Calu3 (cell line): ENCODE measurements around the gene ABHD12. TPM values are rescaled to one million over a fixed set of nuclear protein-coding genes. Genes with fewer than 3 reads are reported as not detected.

Experiments used
- BruUV-seq: library from RNA; stranded (reverse); fragments of 400-500 nt; replicated peaks from 2 replicates; lab custom pipeline; 2021; lab: Mats Ljungman, UMichigan
- CTCF ChIA-PET: fragments of 300-600 bp; sonication (Branson Sonifier 250); formaldehyde crosslinking; loops from one replicate; lab custom pipeline; 2022; ENCODE audit warnings: antibody characterized with exemption; lab: Charles Lee
- DNase-seq: peaks from one replicate; pipeline ENCODE4 v3.0.0; 2022
- H3K27ac Mint-ChIP-seq: one replicate; pipeline ENCODE4 v1.8.0; 2022; ENCODE audit warnings: mixed read lengths; ENCODE audit not compliant: unreplicated experiment
- H3K27me3 Mint-ChIP-seq: one replicate; pipeline ENCODE4 v1.8.0; 2022; ENCODE audit warnings: mixed read lengths; ENCODE audit not compliant: unreplicated experiment
- H3K36me3 Mint-ChIP-seq: one replicate; pipeline ENCODE4 v1.8.0; 2022; ENCODE audit warnings: mild to moderate bottlenecking, moderate library complexity, mixed read lengths; ENCODE audit not compliant: insufficient read depth, unreplicated experiment
- H3K4me1 Mint-ChIP-seq: one replicate; pipeline ENCODE4 v1.8.0; 2022; ENCODE audit warnings: mild to moderate bottlenecking, low read depth, mixed read lengths; ENCODE audit not compliant: unreplicated experiment
- H3K4me3 Mint-ChIP-seq: one replicate; pipeline ENCODE4 v1.8.0; 2022; ENCODE audit warnings: mild to moderate bottlenecking, low read depth, moderate library complexity, mixed read lengths; ENCODE audit not compliant: unreplicated experiment
- H3K9me3 Mint-ChIP-seq: one replicate; pipeline ENCODE4 v1.8.0; 2022; ENCODE audit warnings: low read depth, mixed read lengths; ENCODE audit not compliant: unreplicated experiment
- CTCF ChIP-seq: fragments of 200-600 bp; IDR thresholded peaks from one replicate; pipeline ENCODE4 v1.8.0; 2022; ENCODE audit warnings: antibody characterized with exemption; ENCODE audit not compliant: unreplicated experiment
- intact Hi-C: fragments of 100-400 bp; cut with micrococcal nuclease; formaldehyde crosslinking; loops from one replicate; pipeline ENCODE4 v1.10.0; 2022; ENCODE audit not compliant: unreplicated experiment
- total RNA-seq: library from RNA; stranded (reverse); gene quantifications from 2 replicates; pipeline ENCODE4 v1.2.3, GENCODE V29; 2022

Gene ABHD12
- total RNA-seq, 1 experiment from 2014 or later: 21.3 TPM

- BruUV-seq: no TSS peak
- TF ChIP-seq CTCF: no peak
- CTCF ChIA-PET: no interaction called here
These were observed 46.0 kb downstream of the ABHD12 start for GRCh38 chr20:25344634-25345033.

GRCh38 chr20:25341716-25342680 lies 48.6 kb downstream of the ABHD12 start:
- no peaks in the 10 kb centered on the region for H3K4me1 Mint-ChIP-seq
- H3K27me3 Mint-ChIP-seq: no peaks in the 10 kb centered on the region
- no peak overlapping the region for H3K4me3 Mint-ChIP-seq
- no peak for TF ChIP-seq CTCF
- intact Hi-C loops: no loop called here
- H3K36me3 Mint-ChIP-seq: no peaks in the 10 kb centered on the region
- CTCF ChIA-PET: no interaction called here
- no peak overlapping the region for H3K27ac Mint-ChIP-seq
- no TSS peak for BruUV-seq
- H3K9me3 Mint-ChIP-seq: no peaks in the 10 kb centered on the region
- no peak for DNase-seq

More at GRCh38 chr20:25344634-25345033, 46.0 kb downstream of the ABHD12 start:
- H3K9me3 Mint-ChIP-seq: no peaks in the 10 kb centered on the region
- H3K4me3 Mint-ChIP-seq: no peak overlapping the region
- H3K36me3 Mint-ChIP-seq: no peaks in the 10 kb centered on the region
- DNase-seq: no peak
- H3K27me3 Mint-ChIP-seq: no peaks in the 10 kb centered on the region
- intact Hi-C loops: no loop called here
- H3K4me1 Mint-ChIP-seq: no peaks in the 10 kb centered on the region
- H3K27ac Mint-ChIP-seq: no peak overlapping the region

GRCh38 chr20:25340380-25340779 lies 50.3 kb downstream of the ABHD12 start:
- no TSS peak for BruUV-seq
- CTCF ChIA-PET: no interaction called here
- no peak for DNase-seq
- no peaks in the 10 kb centered on the region for H3K9me3 Mint-ChIP-seq
- intact Hi-C loops: no loop called here
- no peaks in the 10 kb centered on the region for H3K36me3 Mint-ChIP-seq
- no peak overlapping the region for H3K4me3 Mint-ChIP-seq
- no peak for TF ChIP-seq CTCF
- H3K27ac Mint-ChIP-seq: no peak overlapping the region
- H3K27me3 Mint-ChIP-seq: no peaks in the 10 kb centered on the region
- H3K4me1 Mint-ChIP-seq: no peaks in the 10 kb centered on the region

- CTCF ChIA-PET: interaction anchor here (1.5 kb wide), 1 partner anchor 59 kb away, joined by 6 read pairs; no protein-coding TSS in a partner anchor
- Mint-ChIP-seq H3K9me3 (no peaks in the 10 kb centered on the region), H3K4me1 (no peaks in the 10 kb centered on the region), H3K27me3 (no peaks in the 10 kb centered on the region), H3K27ac (no peak overlapping the region), H3K4me3 (peak overlapping the region; percentile 36), H3K36me3 (no peaks in the 10 kb centered on the region)
- intact Hi-C loops: no loop called here
- peak; percentile 34 for DNase-seq
- TF ChIP-seq CTCF: no peak
- BruUV-seq: no TSS peak
These were observed 51.0 kb downstream of the ABHD12 start for GRCh38 chr20:25339608-25340007.
